NCI-H510A treated with DMSO at 0.1 percent for 48 hours (cell line): ENCODE results near the gene TMEM69.
"Not testable (repeated sequence)": the region's sequence is repeated elsewhere in the genome, so short reads cannot be mapped to it uniquely, and the experiment has no call there.

Experiments
- DNase-seq: peaks from one replicate; lab custom pipeline; 2025; lab: John Stamatoyannopoulos, UW

The TMEM69 gene

GRCh38 chr1:45687754-45688740 lies at the start of gene TMEM69:
TSS of gene TMEM69 (plus strand) at chr1:45688181. CDS start at chr1:45691069, 2,888 bp downstream.
- DNase-seq, result peak; percentile 96

- DNase-seq, result no peak
These were observed 47.7 kb upstream of the TMEM69 start for GRCh38 chr1:45640293-45640692.

- no peak for DNase-seq
These were observed 44.7 kb upstream of the TMEM69 start for GRCh38 chr1:45643321-45643720.

GRCh38 chr1:45643978-45644377 lies 44.0 kb upstream of the TMEM69 start:
- DNase-seq, result no peak

- no peak for DNase-seq
These were observed 43.3 kb upstream of the TMEM69 start for GRCh38 chr1:45644661-45645060.

GRCh38 chr1:45647248-45648021 lies 40.5 kb upstream of the TMEM69 start:
- DNase-seq, result no peak

- DNase-seq, result no peak
These were observed 33.3 kb upstream of the TMEM69 start for GRCh38 chr1:45654540-45655280.

GRCh38 chr1:45656573-45657226 lies 31.3 kb upstream of the TMEM69 start:
- no peak for DNase-seq

GRCh38 chr1:45658171-45658570 lies 29.8 kb upstream of the TMEM69 start:
- DNase-seq, result no peak

- DNase-seq, result no peak
These were observed 28.8 kb upstream of the TMEM69 start for GRCh38 chr1:45659222-45659621.

GRCh38 chr1:45660336-45660735 lies 27.6 kb upstream of the TMEM69 start:
- DNase-seq, result no peak

GRCh38 chr1:45666836-45667235 lies 21.1 kb upstream of the TMEM69 start:
- DNase-seq, result no peak

GRCh38 chr1:45667321-45668111 lies 20.5 kb upstream of the TMEM69 start:
- DNase-seq, result no peak

- no peak for DNase-seq
These were observed 19.5 kb upstream of the TMEM69 start for GRCh38 chr1:45668526-45668925.

- no peak for DNase-seq
These were observed 18.6 kb upstream of the TMEM69 start for GRCh38 chr1:45669379-45669778.

GRCh38 chr1:45669859-45670655 lies 17.9 kb upstream of the TMEM69 start:
- DNase-seq, result no peak

- DNase-seq, result no peak
These were observed 14.0 kb upstream of the TMEM69 start for GRCh38 chr1:45673956-45674355.

- DNase-seq, result no peak
These were observed 13.5 kb upstream of the TMEM69 start for GRCh38 chr1:45674478-45674877.

GRCh38 chr1:45676553-45676952 lies 11.4 kb upstream of the TMEM69 start:
- DNase-seq, result not testable (repeated sequence)

- no peak for DNase-seq
These were observed 10.2 kb upstream of the TMEM69 start for GRCh38 chr1:45677751-45678245.
